HG03196 (cell line): ENCODE results near the gene METTL27.
"Not testable (repeated sequence)": the region's sequence is repeated elsewhere in the genome, so short reads cannot be mapped to it uniquely, and the experiment has no call there.

Source experiments
- ATAC-seq: cut with Tn5 transposase; IDR thresholded peaks from one replicate; pipeline ENCODE4 v1.9.1; 2021; ENCODE audit not compliant: unreplicated experiment

METTL27 gene, protein sequence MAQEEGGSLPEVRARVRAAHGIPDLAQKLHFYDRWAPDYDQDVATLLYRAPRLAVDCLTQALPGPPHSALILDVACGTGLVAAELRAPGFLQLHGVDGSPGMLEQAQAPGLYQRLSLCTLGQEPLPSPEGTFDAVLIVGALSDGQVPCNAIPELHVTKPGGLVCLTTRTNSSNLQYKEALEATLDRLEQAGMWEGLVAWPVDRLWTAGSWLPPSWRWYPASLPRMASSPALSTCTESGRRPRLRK

DNA sequence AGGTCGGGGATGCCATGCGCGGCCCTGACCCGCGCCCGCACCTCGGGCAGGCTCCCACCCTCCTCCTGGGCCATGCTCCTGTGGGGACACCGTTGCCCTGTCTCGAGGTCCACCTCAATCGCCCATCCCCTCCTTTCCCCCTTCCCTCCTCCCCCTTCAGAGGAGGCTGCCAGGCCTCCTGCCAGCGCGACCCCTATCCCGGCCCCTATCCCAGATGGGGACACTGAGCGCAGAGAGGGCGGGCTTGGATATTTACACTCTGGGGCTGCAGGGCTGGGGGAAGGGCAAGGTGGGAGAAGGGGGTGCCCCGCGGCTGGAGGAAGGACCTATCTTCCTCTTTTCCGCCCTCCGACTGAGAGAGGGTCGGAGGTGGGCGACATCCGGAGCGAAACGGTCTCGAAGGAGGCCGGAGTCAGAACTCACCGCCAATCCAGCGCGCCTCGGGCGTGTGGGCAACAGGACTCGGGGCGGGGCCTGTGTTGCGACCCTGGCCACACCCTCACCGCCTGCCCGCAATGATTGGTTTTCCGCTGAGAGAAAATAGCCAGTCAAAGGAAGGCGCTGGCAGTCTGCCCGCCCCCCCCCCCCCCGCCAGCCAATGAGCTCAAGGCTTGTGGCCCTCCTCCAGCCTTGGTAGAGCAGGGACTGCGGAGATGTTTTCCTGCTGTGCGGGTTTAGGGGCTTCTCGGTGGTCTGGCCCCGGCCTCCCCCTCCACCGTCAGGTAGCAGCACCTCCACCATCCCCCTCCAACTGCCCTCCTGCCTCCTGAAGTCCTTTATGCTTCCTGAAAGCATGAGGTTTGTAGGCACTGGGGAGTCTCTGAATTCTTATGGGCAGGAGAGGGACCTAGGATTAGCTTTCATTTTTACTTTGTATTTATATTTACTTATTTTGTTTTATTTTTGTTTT, at the start of gene METTL27:
METTL27 (minus strand) TSS at position 450 of the 910 bp plus-strand sequence; CDS start at position 74, 376 bp downstream.
- peak; percentile 85 for ATAC-seq

DNA sequence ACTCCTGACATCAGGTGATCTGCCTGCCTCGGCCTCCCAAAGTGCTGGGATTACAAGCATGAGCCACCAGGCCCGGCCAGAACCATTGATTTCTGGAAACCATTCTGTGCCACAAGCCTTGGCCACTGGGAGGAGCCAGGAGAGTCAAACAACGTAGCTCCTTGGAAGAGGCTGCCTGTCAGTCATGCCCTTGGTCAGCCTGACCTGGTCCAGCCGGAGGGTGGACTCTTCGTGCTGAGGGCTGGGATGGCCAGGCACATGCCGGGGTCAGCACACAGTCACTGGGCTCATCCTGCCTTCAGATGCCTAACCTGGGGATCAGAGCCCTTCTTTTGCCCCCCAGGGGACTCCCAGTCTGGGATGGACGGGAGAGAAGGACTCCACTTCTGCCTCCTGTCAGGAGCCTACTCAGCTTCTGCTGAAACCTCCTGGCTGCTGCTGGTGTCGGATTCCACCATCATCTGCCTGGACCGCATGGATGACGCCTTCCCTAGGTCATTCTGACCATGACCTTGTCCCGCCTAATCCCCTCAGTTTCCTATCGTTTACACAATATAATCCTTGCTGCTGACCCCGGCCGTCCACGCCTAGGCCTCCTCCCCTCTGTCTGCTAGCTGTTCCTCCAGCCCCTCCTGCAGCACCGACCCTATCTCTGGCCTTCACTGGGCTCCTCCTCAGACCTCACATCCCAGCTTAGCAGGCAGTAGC, 49.0 kb upstream of the METTL27 start:
- ATAC-seq = no peak

DNA sequence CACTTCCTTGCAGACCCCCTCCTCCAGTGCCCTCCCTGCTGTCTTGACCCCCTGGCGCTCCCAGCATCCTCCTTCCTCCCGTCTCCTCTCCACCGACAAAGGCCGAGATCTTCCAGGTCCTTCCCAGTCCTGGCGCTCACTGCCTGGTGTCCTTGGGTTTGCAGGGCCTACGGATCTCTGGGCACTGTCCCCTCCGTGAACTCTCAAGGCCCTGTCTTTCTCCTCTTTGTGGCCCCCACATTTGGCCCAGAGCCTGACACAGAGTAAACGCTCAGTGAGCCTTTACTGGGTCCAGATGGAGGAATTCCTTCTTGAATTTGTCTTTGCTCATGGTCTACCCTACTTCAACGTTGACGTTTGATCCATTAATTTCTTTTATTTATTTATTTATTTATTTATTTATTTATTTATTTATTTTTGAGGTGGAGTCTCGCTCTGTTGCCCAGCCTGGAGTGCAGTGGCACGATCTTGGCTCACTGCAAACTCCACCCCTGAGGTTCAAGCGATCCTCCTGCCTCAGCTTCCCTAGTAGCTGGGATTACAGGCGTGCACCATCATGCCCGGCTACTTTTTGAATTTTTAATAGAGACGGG, 48.3 kb upstream of the METTL27 start:
- ATAC-seq = no peak

DNA sequence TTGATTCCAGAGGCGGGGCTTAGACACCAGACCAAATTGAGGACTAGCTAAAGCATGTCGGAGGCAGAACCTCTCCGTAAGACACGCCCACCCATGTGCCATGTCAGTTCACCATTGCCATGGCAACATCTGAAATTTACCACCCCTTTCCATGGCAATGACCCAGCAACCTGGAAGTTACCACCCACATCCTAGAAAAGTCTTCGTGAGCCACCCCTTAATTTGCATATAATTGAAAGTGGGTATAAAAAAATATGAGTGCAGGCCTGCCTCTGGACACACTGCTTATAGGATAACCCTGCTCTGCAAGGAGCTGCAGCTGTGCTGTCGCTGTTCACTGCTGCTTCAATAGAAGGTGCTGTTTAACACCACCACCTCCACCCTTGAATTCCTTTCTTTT, 46.6 kb upstream of the METTL27 start:
- no peak for ATAC-seq

DNA sequence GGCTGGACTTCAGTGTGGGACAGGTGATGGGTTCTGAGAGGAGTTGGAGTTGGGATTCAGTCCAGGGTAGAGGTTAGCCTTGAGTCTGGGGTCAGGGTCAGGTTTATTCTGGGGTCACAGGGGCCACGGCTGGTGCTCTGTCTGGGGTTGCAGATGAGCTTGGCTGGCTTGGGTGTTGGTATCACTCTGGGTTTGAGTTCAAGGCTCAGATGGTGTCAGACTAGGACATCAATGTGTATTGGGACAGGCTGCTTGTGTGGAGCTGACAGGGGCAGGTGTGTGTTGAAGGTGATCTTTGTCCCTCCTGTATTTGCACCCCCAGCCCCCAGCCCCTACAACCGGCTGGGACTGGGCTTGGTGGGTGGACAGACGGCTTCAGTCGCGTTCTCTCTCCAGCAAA, 45.4 kb upstream of the METTL27 start:
- ATAC-seq = no peak

DNA sequence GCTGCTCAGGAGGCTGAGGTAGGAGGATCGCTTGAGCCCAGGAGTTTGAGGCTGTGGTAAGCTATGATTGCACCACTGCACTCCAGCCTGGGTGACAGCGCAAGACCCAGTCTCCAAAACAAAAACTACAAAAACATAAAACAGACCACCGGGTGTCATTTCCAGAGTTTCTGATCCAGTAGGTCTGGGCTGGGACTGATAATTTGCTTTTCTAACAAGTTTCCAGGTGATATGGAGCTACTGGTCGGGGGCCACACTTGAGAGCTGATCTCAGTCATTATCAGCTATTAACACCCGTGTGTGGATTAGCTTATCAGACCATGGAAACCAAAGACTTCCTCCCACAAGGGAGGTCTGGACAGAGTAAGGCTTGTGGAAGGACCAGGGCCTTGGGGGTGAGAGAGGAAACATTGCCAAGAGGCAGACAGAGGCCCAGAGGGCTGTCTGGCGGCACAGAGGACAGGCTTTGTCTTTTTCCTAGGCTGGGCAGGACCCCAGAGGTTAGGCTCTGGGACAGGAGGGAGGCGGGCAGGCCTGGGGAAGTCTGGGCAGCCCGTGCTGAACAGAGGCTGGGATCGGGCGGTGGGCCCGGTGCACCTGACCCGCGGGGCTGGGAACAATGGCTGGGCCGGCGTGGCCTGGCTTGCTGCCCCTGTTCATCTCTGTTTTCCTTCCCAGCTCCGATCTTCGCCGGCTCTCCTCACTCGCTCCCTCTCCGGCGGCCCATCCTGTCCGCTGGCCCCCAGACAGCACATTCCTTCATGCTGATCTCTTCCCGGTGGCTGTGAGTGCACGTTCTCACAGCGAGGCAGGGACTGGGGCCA, 43.9 kb upstream of the METTL27 start:
- ATAC-seq = no peak

DNA sequence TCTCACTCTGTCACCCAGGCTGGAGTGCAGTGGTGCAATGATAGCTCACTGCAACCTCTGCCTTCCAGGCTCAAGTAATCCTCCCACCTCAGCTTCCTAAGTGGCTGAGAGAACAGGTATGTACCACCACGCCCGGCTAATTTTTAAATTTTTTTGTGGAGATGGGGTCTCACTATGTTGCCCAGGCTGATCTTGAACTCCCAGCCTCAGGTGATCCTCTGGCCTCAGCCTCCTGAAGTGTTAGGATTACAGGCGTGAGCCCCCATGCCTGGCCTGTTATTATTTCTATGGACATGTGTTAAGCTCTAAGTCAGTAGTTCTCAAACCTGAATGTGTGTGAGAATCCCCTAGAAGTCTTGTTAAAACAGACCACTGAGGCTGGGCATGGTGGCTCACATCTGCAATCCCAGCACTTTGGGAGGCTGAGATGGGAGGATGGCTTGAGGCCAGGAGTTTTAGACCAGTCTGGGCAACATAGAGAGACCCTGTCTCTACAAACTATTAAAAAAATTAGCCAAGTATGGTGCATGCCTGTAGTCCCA, 43.2 kb upstream of the METTL27 start:
- ATAC-seq = no peak

DNA sequence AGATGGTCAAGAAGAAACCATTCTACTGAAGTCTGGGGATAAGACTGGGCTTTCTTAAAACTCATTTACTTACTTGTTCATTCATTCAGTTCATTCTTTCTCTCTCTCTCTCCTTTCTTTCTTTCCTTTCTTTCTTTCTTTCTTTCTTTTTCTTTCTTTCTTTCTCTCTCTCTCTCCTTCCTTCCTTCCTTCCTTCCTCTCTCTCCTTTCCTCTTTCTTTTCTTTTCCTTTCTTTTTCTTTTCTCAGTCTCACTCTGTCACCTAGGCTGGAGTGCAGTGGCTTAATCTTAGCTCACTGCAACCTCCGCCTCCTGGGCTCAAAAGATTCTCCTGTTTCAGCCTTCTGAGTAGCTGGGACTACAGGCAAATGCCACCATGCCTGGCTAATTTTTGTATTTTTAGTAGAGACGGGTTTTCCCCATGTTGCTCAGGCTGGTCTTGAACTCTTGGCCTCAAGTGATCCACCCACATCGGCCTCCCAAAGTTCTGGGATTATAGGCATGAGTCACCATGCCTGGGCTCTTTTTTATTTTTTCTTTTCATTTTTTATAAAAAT, 42.6 kb upstream of the METTL27 start:
- ATAC-seq = not testable (repeated sequence)

DNA sequence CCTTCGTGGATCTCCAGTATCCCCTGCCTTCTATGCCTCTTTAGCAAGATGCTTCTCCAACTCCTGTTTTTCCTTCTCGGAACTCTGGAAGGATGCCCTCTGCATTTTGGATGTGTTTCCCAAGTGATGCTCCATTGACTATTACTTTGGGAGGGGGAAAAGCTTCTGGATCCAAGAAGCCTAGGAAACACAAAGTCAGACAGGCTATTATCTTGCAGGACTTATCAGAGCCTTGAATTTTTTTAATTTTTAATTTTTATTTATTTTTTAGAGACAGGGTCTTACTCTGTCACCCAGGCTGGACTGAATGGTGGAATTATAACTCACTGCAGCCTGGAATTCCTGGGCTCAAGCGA, 39.7 kb upstream of the METTL27 start:
- ATAC-seq = no peak

DNA sequence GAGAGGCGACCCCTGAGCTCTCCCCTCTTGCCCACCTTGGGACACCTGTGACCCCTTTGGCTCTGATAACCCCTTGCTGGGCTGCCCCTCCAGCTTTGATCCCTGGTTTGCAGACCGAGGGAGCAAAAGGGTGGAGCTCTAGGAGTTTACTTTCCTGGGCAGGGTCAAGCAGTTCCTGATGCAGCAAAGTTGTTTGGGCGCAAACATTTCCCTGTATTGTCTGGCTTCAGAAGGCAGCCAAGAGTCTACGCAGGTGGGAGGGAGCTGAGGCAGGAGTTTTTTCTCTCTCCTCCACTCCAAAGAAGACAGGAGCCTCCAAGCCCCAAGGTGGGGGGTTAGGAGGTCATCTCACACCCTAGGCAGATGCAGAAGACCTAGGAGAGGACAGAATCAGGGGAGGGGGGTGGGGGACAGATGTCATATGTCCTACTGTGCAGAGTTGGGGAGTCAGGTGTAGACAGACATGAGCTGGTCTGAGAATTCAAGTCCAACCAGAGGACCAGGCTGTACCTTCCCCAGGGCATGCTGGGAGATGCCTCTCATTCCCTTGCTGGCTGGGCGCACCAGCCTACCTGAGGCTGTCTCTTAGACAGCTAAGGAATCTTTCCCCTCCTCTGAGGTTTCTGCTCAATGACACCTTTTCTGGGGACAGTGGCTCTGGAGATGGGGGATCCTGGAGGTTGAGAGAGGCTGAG, 39.2 kb upstream of the METTL27 start:
- ATAC-seq = no peak

DNA sequence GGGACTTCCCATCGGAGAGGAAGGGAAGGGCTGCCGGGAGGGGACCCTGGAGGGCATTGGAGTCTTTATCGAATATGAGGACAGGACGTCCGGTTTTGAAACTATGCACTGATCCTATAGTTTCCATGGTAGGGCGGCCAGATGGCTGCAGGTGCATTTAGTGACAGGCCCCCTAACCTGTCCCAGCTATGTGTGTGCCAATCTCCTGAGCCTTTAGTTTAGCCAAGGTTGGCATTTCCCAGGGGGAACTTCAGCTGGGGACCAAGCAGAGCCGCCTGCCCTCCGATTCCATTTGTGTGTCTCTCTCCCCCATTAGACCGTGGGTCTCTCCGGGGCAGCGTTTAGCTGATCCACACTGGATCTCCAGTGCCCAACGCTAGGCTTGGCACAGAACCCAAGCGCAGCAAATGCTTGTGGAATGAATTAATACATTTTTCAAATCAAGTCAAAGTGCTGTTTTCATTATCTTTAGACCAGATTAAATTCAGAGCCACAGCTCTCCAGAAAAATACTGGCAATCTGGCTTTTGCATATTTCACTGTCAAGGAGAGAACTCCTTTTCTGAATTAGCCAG, 38.5 kb upstream of the METTL27 start:
- ATAC-seq = no peak

DNA sequence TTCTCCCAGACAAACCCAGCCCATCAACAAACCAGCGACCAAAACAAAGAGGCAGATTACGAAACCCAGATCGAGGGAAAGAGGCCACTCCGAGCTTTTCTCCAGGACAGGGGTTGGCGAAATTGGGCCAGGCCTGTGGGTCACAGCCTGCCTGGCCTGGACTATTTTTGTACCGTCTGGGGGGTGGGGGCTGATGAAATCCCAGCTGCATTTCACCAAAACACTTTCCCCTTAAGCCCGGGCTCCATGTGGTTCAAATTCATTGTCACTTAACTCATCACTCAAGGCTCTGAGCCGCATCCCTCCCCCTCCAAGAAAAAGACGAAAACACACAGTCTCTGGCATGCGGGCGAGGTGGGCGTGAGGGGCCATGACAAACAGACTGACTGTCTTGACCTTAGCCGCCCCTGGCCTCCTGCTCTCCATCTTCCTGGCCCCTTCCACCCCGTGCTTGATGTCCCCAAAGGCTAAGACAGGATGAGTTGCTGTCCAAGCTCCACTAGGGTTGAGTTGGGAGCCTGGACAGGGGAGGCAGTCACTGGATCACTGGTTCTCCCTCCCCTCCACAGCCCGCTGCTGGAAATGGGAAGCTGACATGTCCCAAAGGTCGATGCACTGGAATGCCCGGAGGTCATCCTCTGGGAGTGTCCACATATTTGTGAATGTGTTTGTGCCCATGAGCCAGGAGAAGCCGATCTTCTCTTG, 37.8 kb upstream of the METTL27 start:
- no peak for ATAC-seq

DNA sequence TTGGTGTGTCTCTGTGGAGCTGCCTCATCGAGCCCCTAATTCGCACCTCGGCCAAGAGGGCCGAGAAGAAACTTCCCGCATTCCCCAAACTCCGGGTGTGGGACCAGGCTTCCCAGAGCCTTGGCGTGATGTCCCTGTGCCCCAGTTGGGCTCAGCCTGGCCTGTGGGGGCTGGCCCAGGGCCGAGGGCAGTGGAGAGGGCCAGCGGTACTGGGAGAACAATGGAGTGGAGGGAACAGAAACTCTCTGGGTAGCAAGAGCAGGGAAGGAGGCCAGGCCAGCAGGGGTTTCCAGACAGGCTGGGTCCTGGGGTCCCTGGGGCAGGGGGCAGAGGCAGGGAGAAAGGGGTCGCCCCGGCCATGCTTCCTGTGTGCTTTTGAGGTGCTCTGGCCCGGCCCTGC, 34.7 kb upstream of the METTL27 start:
- no peak for ATAC-seq

DNA sequence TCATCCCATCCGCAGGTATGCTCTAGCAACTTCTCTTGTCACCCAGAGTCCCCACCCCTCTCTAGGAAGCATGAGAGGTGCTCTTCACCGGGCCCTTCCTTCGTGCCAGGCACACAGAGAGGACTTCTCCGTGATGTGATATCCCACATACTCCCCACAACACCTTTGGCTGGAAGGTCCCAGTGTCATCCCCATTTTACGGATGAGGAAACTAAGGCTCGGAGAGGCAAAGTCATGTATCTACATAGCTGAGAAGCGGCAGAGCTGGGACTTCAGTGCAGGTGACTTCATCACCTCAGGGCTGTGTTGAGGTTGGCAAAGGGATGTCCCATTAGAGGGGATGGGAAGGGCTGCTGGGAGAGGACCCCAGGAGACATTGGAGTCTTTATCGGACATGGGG, 34.0 kb upstream of the METTL27 start:
- no peak for ATAC-seq

DNA sequence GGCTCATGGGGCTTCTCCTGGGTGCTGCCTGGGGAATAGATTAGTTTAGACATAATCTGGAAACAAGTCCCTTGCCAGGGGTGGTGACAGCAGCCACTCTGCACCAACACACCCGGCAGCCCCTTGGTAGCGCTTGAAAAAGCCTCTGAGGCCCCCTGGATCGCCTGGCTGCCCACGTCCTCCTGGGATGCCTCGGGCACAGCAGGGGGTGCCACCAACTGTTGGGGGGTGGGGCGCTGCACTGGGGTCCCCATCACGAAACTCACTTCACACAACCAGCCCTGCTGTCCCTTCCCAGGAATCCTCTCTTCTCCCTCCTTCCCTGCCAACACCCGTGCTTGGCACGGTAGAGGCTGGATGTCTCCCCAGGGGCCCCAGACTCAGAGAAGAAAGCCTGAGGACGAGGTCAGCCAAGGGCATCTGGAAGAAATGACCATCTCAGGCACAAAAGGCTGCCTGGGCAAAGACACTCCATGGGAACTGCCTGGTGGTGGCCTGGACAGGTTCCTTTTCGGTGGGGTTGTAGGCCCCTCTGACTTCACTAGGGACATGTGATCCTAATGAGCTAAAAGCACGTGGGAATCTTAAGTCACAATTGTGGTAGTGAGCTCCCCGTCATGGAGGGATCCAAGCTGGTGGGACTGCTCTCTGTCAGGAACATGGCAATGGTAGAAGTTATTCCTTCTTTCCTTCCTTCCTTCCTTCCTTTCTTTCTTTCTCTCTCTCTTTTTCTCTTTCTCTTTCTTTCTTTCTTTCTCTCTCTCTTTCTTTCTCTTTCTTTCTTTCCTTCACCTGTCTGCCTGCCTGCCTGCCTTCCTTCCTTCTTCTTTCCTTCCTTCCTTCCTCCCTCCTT, 30.0 kb upstream of the METTL27 start:
- no peak for ATAC-seq

DNA sequence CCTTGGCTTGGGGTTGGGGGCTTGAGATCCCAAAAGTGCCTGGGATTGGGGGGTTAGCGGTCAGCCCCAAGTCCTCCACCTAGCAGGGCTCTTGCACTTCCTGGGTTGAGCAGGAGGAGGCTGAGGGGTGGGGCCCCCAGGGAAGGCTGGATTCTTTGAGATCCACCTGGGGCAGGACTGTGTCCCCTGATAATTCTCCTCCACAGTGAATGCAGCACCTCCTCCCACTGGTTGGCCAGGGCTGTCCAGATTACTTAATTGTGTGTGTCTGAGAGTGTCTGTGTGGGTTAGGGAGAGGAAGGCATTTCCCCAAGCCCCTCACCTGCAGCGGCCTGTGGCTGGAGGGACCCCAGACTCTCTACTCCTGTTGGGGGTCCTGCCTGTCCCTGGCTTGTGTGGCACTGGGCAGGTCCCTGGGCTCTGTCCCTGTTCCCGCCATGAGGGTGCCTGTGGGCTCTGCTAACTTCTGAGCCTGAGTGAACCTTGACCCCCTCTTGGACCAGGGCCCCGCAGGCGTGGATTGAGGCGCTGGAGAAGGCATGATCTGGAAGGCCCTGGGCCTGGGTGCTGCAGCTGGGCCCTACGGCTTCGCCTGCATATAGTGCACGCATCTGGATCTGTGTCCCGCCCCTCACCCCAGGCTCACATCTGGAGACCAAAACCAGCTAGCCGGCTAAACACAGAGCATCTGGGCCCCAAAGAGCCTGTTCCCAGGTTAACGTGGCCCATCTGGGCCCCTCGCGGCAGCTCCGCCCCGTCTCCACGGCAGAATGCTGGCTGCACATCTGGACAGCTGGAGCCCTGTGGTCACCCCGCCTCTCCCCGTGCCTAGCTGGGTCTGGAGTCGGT, 29.1 kb upstream of the METTL27 start:
- no peak for ATAC-seq
